Keratinocyte (primary cell): ENCODE measurements around the gene NEK6. TPM values are rescaled to one million over a fixed set of nuclear protein-coding genes. Genes with fewer than 3 reads are reported as not detected.
"Not testable (repeated sequence)": the region's sequence is repeated elsewhere in the genome, so short reads cannot be mapped to it uniquely, and the experiment has no call there.

Source experiments
- DNase-seq: peaks from one replicate; pipeline ENCODE4 v3.0.0-alpha.2; 2011; ENCODE audit warnings: low read depth, missing footprints, low spot score
- FAIRE-seq: peaks from 2 replicates; lab custom pipeline; 2011; peaks lifted over from hg19 to GRCh38; lab: Jason Lieb, UNC
- H2AFZ ChIP-seq: 2 replicates; pipeline ENCODE4 v1.6.0; 2012; ENCODE audit warnings: low read length, control low read depth, inconsistent platforms; ENCODE audit not compliant: control insufficient read depth
- H3K27ac ChIP-seq: 2 replicates; pipeline ENCODE4 v1.5.1; 2011; ENCODE audit warnings: low read length; ENCODE audit not compliant: control insufficient read depth, insufficient read depth
- H3K27me3 ChIP-seq: 3 replicates; pipeline ENCODE4 v1.6.0; 2011; ENCODE audit warnings: low read length; ENCODE audit not compliant: control insufficient read depth, insufficient read depth; ENCODE audit errors: extremely low read depth
- H3K36me3 ChIP-seq, 2 experiments: 2 replicates in 1 of 2; 3 replicates in 1 of 2; pipeline ENCODE4 v1.5.1; 2011; ENCODE audit warnings: low read length in 2 of 2, mild to moderate bottlenecking in 1 of 2; ENCODE audit not compliant: control insufficient read depth in 2 of 2, insufficient read depth in 2 of 2; ENCODE audit errors: extremely low read depth in 1 of 2
- H3K4me1 ChIP-seq: 3 replicates; pipeline ENCODE4 v1.5.1; 2011; ENCODE audit warnings: low read length; ENCODE audit not compliant: control insufficient read depth, insufficient read depth; ENCODE audit errors: extremely low read depth
- H3K4me2 ChIP-seq: 3 replicates; pipeline ENCODE4 v1.6.0; 2011; ENCODE audit warnings: low read depth, low read length; ENCODE audit not compliant: control insufficient read depth, insufficient read depth; ENCODE audit errors: extremely low read depth
- H3K4me3 ChIP-seq, 3 experiments: fragments of 200-600 bp in 1 of 3; sonication (generic) in 1 of 3; 2 replicates in 2 of 3; 3 replicates in 1 of 3; pipeline ENCODE4 v1.5.1; 2011 to 2016; ENCODE audit warnings: low read length in 3 of 3, mild to moderate bottlenecking in 3 of 3, control low read depth in 2 of 3, inconsistent platforms in 1 of 3, low read depth in 1 of 3, mixed read lengths in 1 of 3, mixed run types in 1 of 3, moderate library complexity in 1 of 3; ENCODE audit not compliant: control insufficient read depth in 2 of 3, insufficient read depth in 2 of 3; ENCODE audit errors: extremely low read depth in 1 of 3
- H3K79me2 ChIP-seq: 2 replicates; pipeline ENCODE4 v1.6.0; 2012; ENCODE audit warnings: low read length; ENCODE audit not compliant: control insufficient read depth, insufficient read depth
- H3K9ac ChIP-seq: 3 replicates; pipeline ENCODE4 v1.6.0; 2011; ENCODE audit warnings: low read length; ENCODE audit not compliant: control insufficient read depth, insufficient read depth; ENCODE audit errors: extremely low read depth
- H3K9me1 ChIP-seq: 3 replicates; pipeline ENCODE4 v1.6.0; 2011; ENCODE audit warnings: low read length; ENCODE audit not compliant: control insufficient read depth, insufficient read depth; ENCODE audit errors: extremely low read depth
- H3K9me3 ChIP-seq: 2 replicates; pipeline ENCODE4 v1.5.1; 2012; ENCODE audit warnings: low read depth, low read length; ENCODE audit not compliant: control insufficient read depth
- H4K20me1 ChIP-seq: 3 replicates; pipeline ENCODE4 v1.6.0; 2011; ENCODE audit warnings: low read length; ENCODE audit not compliant: control insufficient read depth, insufficient read depth; ENCODE audit errors: extremely low read depth
- EZH2 ChIP-seq: IDR thresholded peaks from one replicate; pipeline ENCODE4 v1.6.1; 2012; ENCODE audit warnings: inconsistent platforms, mild to moderate bottlenecking, low read length, moderate library complexity
- dilution Hi-C: fragments of 300-500 bp; cut with MboI; formaldehyde crosslinking; loops from one replicate; pipeline ENCODE4 v1.7.0; 2020; ENCODE audit warnings: low sequenced_read_pairs; ENCODE audit not compliant: extremely low pct_ligation_motif_present
- polyA plus RNA-seq, 5 experiments: library from polyadenylated mRNA; depleted of rRNA in 3 of 5; stranded (reverse) in 3 of 5; stranded (forward) in 1 of 5; unstranded in 1 of 5; fragments of >200 nt; gene quantifications; 1 replicate in 1 of 5; 2 replicates in 3 of 5; 3 replicates in 1 of 5; pipeline versions ENCODE4 v1.2.1 to v1.2.3, GENCODE V29; 2011 to 2012; ENCODE audit warnings: missing spikeins in 2 of 5, low read depth in 1 of 5, low replicate concordance in 1 of 5
- TF ChIP-seq, protein P1 (sequence below), 3 experiments: IDR thresholded peaks in 1 of 3; conservative IDR thresholded peaks in 1 of 3; optimal IDR thresholded peaks in 1 of 3; 2 replicates in 2 of 3; 3 replicates in 1 of 3; pipeline versions ENCODE3 to v1.5.1; 2011; ENCODE audit warnings: low read length in 3 of 3, mild to moderate bottlenecking in 3 of 3, moderate library complexity in 2 of 3, control low read depth in 1 of 3, inconsistent platforms in 1 of 3; ENCODE audit not compliant: insufficient read depth in 2 of 3; ENCODE audit errors: extremely low read depth in 1 of 3

NEK6 gene
- polyA plus RNA-seq, 1 donor (not counting 4 experiments of a cell fraction or from before 2014, with no cell fraction given), result 56.4 TPM

DNA sequence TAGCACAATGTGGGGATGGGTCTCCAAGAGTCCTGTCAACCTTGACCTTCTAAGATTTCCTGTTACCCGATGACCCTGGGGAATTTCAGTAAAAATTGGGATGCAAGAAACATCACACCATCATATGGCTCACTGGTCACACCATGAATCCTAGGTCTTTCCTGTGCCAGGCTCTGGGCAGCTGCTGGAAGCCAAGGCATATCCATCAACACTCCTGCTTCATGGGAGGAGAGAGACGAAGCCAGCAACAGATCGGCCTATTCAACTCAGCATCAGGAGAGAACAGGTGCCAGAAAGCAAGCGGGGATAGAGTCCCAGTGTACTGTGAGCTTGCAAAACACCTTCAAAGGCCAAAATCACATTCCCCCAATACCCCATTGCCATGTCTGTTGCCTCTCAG is 6.5 kb upstream of the NEK6 start:
- FAIRE-seq, result no peak
- Histone ChIP-seq H2AFZ (peak overlapping the region; percentile 52), H3K9ac (no peak overlapping the region), H3K27me3 (no peaks in the 10 kb centered on the region), H3K9me3 (no peaks in the 10 kb centered on the region), H3K4me1 (peaks cover 12% of the 10 kb centered on the region), H4K20me1 (no peaks in the 10 kb centered on the region), H3K36me3 (no peaks in the 10 kb centered on the region), H3K9me1 (no peaks in the 10 kb centered on the region), H3K4me2 (no peak overlapping the region), H3K27ac (no peak overlapping the region), H3K4me3 (no peak overlapping the region), H3K79me2 (no peaks in the 10 kb centered on the region)
- no peak for DNase-seq
- TF ChIP-seq EZH2, result no peak
- TF ChIP-seq, protein P1, sequence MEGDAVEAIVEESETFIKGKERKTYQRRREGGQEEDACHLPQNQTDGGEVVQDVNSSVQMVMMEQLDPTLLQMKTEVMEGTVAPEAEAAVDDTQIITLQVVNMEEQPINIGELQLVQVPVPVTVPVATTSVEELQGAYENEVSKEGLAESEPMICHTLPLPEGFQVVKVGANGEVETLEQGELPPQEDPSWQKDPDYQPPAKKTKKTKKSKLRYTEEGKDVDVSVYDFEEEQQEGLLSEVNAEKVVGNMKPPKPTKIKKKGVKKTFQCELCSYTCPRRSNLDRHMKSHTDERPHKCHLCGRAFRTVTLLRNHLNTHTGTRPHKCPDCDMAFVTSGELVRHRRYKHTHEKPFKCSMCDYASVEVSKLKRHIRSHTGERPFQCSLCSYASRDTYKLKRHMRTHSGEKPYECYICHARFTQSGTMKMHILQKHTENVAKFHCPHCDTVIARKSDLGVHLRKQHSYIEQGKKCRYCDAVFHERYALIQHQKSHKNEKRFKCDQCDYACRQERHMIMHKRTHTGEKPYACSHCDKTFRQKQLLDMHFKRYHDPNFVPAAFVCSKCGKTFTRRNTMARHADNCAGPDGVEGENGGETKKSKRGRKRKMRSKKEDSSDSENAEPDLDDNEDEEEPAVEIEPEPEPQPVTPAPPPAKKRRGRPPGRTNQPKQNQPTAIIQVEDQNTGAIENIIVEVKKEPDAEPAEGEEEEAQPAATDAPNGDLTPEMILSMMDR (optimal IDR thresholded peaks at IDR 0.05 in 1 of 3, IDR thresholded peaks at IDR 0.05 in 1 of 3, conservative IDR thresholded peaks at IDR 0.05 in 1 of 3; ENCODE audit: extremely low read depth in 1 of 3, insufficient read depth in 2 of 3, low read length in 3 of 3), result no peak
- dilution Hi-C loops, result no loop called here

DNA sequence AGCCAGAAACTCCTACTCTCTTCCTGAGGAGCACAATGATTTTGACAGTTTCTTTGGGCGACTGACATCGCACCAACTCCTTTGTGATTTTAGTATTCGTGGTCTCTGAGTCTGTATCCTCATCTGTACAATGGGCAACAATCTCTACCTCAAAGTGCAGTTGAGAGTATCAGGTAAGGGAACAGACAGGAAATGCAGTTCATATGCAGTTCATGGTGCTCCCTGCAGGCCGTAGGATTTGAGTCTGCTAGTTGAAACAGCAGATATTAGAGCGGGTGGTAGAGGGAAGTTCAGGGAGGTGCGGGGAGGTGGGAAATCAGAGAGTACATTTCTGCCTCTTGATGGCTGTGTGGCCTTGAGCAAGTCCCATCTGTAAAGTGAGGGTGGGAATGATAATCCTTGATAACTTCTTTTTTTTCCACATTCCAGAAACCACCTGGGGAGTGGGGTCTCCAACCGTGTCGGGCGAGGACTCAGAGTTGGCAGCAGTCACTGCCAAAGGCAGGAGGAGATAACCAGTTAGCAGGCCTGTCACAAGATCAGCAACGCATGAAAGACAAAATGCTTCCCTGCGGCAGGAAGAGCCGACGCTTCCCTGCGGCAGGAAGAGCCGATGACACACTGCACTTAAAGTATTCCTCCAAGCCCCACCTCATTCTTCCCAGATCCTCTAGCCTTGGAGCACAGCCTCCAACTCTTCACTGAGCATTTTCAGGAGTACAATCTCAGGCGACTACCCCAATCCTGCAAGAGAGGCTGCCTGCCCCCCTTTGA is 6.0 kb upstream of the NEK6 start:
- FAIRE-seq, result peak; percentile 69
- Histone ChIP-seq H3K4me2 (peak overlapping the region; percentile 54), H3K9me3 (no peaks in the 10 kb centered on the region), H3K27me3 (no peaks in the 10 kb centered on the region), H3K4me1 (peaks cover 18% of the 10 kb centered on the region), H4K20me1 (no peaks in the 10 kb centered on the region), H3K9ac (no peak overlapping the region), H2AFZ (peak overlapping the region; percentile 52), H3K27ac (peak overlapping the region; percentile 52), H3K4me3 (peak overlapping the region in 1 of 3 experiments; percentile 11), H3K79me2 (no peaks in the 10 kb centered on the region), H3K36me3 (no peaks in the 10 kb centered on the region), H3K9me1 (no peaks in the 10 kb centered on the region)
- TF ChIP-seq, protein P1 (optimal IDR thresholded peaks at IDR 0.05 in 1 of 3, IDR thresholded peaks at IDR 0.05 in 1 of 3, conservative IDR thresholded peaks at IDR 0.05 in 1 of 3; ENCODE audit: extremely low read depth in 1 of 3, insufficient read depth in 2 of 3, low read length in 3 of 3), result peak in 1 of 3 experiments; percentile 22
- no peak for TF ChIP-seq EZH2
- dilution Hi-C loops, result no loop called here
- no peak for DNase-seq

DNA sequence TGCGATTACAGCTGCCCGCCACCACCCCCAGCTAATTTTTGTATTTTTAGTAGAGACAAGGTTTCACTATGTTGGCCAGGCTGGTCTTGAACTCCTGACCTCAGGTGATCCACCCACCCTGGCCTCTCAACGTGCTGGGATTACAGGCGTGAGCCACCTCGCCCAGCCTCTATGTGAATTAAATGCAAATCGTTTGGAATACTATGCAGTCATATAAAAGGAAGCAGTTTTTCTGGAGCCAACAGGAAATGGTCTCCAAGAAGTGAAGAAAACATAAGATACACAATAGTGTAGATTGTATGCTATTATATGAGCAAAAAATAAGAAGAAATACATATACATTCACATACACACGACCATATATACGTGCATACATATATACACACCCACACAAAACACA is 4.9 kb upstream of the NEK6 start:
- H3K4me2 ChIP-seq, H3K36me3 ChIP-seq, H3K4me3 ChIP-seq, H3K9me3 ChIP-seq, DNase-seq, H2AFZ ChIP-seq, H4K20me1 ChIP-seq, dilution Hi-C loops, H3K9ac ChIP-seq, H3K9me1 ChIP-seq, H3K27me3 ChIP-seq, H3K27ac ChIP-seq, FAIRE-seq, H3K79me2 ChIP-seq: not testable (repeated sequence)
- peaks cover 20% of the 10 kb centered on the region for H3K4me1 ChIP-seq
